OCI-LY7 (cell line): ENCODE data around the gene SUSD4. TPM values are rescaled to one million over a fixed set of nuclear protein-coding genes. Genes with fewer than 3 reads are reported as not detected.

ENCODE experiments used
- BruUV-seq: library from RNA; stranded (reverse); fragments of 400-500 nt; replicated peaks from 2 replicates; lab custom pipeline; 2021; lab: Mats Ljungman, UMichigan
- CTCF ChIA-PET: fragments of 300-600 bp; sonication (Branson Sonifier 250); formaldehyde crosslinking; loops from one replicate; lab custom pipeline; 2022; ENCODE audit warnings: antibody characterized with exemption; ENCODE audit not compliant: unreplicated experiment; lab: Charles Lee
- POLR2A ChIA-PET: fragments of 300-600 bp; sonication (Branson Sonifier 250); formaldehyde crosslinking; loops from one replicate; lab custom pipeline; 2022; ENCODE audit warnings: antibody characterized with exemption; lab: Charles Lee
- DNase-seq: peaks from one replicate; pipeline ENCODE4 v3.0.0-alpha.2; 2015; ENCODE audit warnings: low spot score
- H2AFZ ChIP-seq: fragments of 200-600 bp; sonication (generic), shearing (Covaris generic); 2 replicates; pipeline ENCODE4 v1.6.1; 2014; ENCODE audit warnings: mild to moderate bottlenecking, antibody characterized with exemption, low read length, moderate library complexity
- H3K27ac ChIP-seq: fragments of 200-600 bp; sonication (generic); 2 replicates; pipeline ENCODE4 v1.5.1; 2014; ENCODE audit warnings: mixed run types, low read depth, mild to moderate bottlenecking, moderate library complexity, low read length, inconsistent platforms; ENCODE audit not compliant: poor library complexity, severe bottlenecking
- H3K36me3 ChIP-seq: fragments of 200-600 bp; sonication (generic); 2 replicates; pipeline ENCODE4 v1.6.1; 2014; ENCODE audit warnings: mild to moderate bottlenecking, antibody characterized with exemption, low read length, moderate library complexity, mixed read lengths; ENCODE audit not compliant: insufficient read depth
- H3K4me1 ChIP-seq: fragments of 200-600 bp; sonication (generic); 2 replicates; pipeline ENCODE4 v1.5.1; 2014; ENCODE audit warnings: mild to moderate bottlenecking, low read length; ENCODE audit not compliant: insufficient read depth, poor library complexity, severe bottlenecking
- H3K4me2 ChIP-seq: fragments of 200-600 bp; sonication (generic); 2 replicates; pipeline ENCODE4 v1.6.1; 2014; ENCODE audit warnings: mild to moderate bottlenecking, low read length
- H3K4me3 ChIP-seq: fragments of 200-600 bp; sonication (generic); 2 replicates; pipeline ENCODE4 v1.5.1; 2014; ENCODE audit warnings: mild to moderate bottlenecking, low read depth, low read length; ENCODE audit not compliant: poor library complexity, severe bottlenecking
- H3K79me2 ChIP-seq: fragments of 200-600 bp; sonication (generic); 2 replicates; pipeline ENCODE4 v1.6.1; 2016; ENCODE audit warnings: low read depth, mild to moderate bottlenecking, low read length, moderate library complexity, mixed read lengths; ENCODE audit not compliant: insufficient read depth
- H3K9me2 ChIP-seq: fragments of 200-600 bp; sonication (generic); 2 replicates; pipeline ENCODE4 v1.6.1; 2016; ENCODE audit warnings: mild to moderate bottlenecking, low read length, mixed read lengths; ENCODE audit not compliant: insufficient read depth
- H3K9me3 ChIP-seq: fragments of 200-600 bp; sonication (generic); 2 replicates; pipeline ENCODE4 v1.6.1; 2014; ENCODE audit warnings: mild to moderate bottlenecking, mixed run types, low read length, mixed read lengths
- H4K20me1 ChIP-seq: fragments of 200-600 bp; sonication (generic); 2 replicates; pipeline ENCODE4 v1.6.1; 2014; ENCODE audit warnings: mild to moderate bottlenecking, antibody characterized with exemption, low read length, moderate library complexity, mixed read lengths; ENCODE audit not compliant: insufficient read depth
- CTCF ChIP-seq: fragments of 200-600 bp; sonication (generic); conservative IDR thresholded peaks from 2 replicates; pipeline ENCODE4 v1.5.1; 2014; ENCODE audit warnings: mild to moderate bottlenecking, antibody characterized with exemption, low read length, moderate library complexity, mixed read lengths
- EZH2phosphoT487 ChIP-seq: fragments of 200-600 bp; sonication (generic); IDR thresholded peaks from 2 replicates; pipeline ENCODE4 v1.6.1; 2018; ENCODE audit warnings: low read depth, borderline replicate concordance, mild to moderate bottlenecking, mixed run types, antibody characterized with exemption, low read length, moderate library complexity, mixed read lengths
- intact Hi-C: fragments of 100-400 bp; cut with micrococcal nuclease; formaldehyde crosslinking; loops from one replicate; pipeline ENCODE4 v1.10.0; 2022; ENCODE audit not compliant: unreplicated experiment
- total RNA-seq, 2 experiments: library from RNA; depleted of rRNA in 1 of 2; stranded (reverse); fragments of >200 nt in 1 of 2; shearing (Covaris generic) in 1 of 2; gene quantifications; 2 replicates each; pipeline ENCODE4 v1.2.3, GENCODE V29; 2014 to 2022

The SUSD4 gene
- total RNA-seq, 2 experiments from 2014 or later = 0.42 TPM; not detected in 1

- H4K20me1 ChIP-seq = no peaks in the 10 kb centered on the region
- ChIA-PET CTCF (no interaction called here), POLR2A (no interaction called here)
- no TSS peak for BruUV-seq
- H2AFZ ChIP-seq = no peak overlapping the region
- no peaks in the 10 kb centered on the region for H3K4me1 ChIP-seq
- H3K4me2 ChIP-seq = no peak overlapping the region
- H3K9me3 ChIP-seq = no peaks in the 10 kb centered on the region
- H3K4me3 ChIP-seq = no peak overlapping the region
- TF ChIP-seq CTCF = no peak
- TF ChIP-seq EZH2phosphoT487 = no peak
- no peaks in the 10 kb centered on the region for H3K36me3 ChIP-seq
- no peak overlapping the region for H3K27ac ChIP-seq
- intact Hi-C loops = no loop called here
- H3K9me2 ChIP-seq = no peaks in the 10 kb centered on the region
- H3K79me2 ChIP-seq = no peaks in the 10 kb centered on the region
- DNase-seq = no peak
Observed at GRCh38 chr1:223249854-223250631, 113.9 kb downstream of the SUSD4 start.

- Histone ChIP-seq H3K9me3 (no peaks in the 10 kb centered on the region), H3K4me2 (no peak overlapping the region), H3K79me2 (no peaks in the 10 kb centered on the region), H3K4me1 (no peaks in the 10 kb centered on the region), H2AFZ (no peak overlapping the region), H3K27ac (no peak overlapping the region), H3K4me3 (no peak overlapping the region), H3K9me2 (no peaks in the 10 kb centered on the region), H3K36me3 (no peaks in the 10 kb centered on the region), H4K20me1 (no peaks in the 10 kb centered on the region)
- ChIA-PET CTCF (no interaction called here), POLR2A (no interaction called here)
- TF ChIP-seq EZH2phosphoT487 (no peak), CTCF (no peak)
- no peak for DNase-seq
- no TSS peak for BruUV-seq
- intact Hi-C loops = no loop called here
Observed at GRCh38 chr1:223248770-223249140, 115.2 kb downstream of the SUSD4 start.

GRCh38 chr1:223248001-223248769, 115.8 kb downstream of the SUSD4 start:
- no TSS peak for BruUV-seq
- no peaks in the 10 kb centered on the region for H4K20me1 ChIP-seq
- no peaks in the 10 kb centered on the region for H3K9me3 ChIP-seq
- H3K4me2 ChIP-seq = no peak overlapping the region
- no peak overlapping the region for H3K27ac ChIP-seq
- no peaks in the 10 kb centered on the region for H3K79me2 ChIP-seq
- H2AFZ ChIP-seq = no peak overlapping the region
- DNase-seq = no peak
- H3K4me1 ChIP-seq = no peaks in the 10 kb centered on the region
- intact Hi-C loops = no loop called here
- CTCF ChIA-PET = no interaction called here
- POLR2A ChIA-PET = no interaction called here
- H3K36me3 ChIP-seq = no peaks in the 10 kb centered on the region
- TF ChIP-seq EZH2phosphoT487 = no peak
- TF ChIP-seq CTCF = no peak
- no peaks in the 10 kb centered on the region for H3K9me2 ChIP-seq
- no peak overlapping the region for H3K4me3 ChIP-seq
